GM21786 (cell line): ENCODE results near the gene DBF4B.
"Not testable (repeated sequence)": the region's sequence is repeated elsewhere in the genome, so short reads cannot be mapped to it uniquely, and the experiment has no call there.

ENCODE experiments used
- ATAC-seq: cut with Tn5 transposase; IDR thresholded peaks from one replicate; pipeline ENCODE4 v1.9.1; 2021; ENCODE audit not compliant: unreplicated experiment

DBF4B gene

GRCh38 chr17:44726121-44726520 is 17.7 kb downstream of the DBF4B start:
- ATAC-seq, result not testable (repeated sequence)

DNA sequence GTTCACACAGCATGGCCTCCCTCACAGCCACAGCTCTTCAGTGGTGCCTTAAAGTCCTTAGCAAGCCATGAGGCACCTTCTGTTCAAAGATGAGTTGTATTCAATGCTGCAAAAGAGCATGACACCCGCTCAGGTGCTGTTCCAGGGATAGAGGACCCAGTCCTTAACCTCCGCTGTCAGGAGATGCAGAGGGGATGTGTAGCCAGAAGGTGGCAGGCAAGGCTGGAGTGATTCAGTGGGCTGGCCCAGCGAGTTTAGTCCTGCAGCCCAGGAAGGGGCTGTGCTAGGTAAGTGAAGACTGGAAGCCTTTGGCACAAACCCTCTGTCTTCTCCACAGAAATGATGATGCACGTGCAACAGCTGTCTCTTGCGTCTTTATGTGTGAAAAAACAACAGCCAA is 25.3 kb downstream of the DBF4B start:
- no peak for ATAC-seq

DNA sequence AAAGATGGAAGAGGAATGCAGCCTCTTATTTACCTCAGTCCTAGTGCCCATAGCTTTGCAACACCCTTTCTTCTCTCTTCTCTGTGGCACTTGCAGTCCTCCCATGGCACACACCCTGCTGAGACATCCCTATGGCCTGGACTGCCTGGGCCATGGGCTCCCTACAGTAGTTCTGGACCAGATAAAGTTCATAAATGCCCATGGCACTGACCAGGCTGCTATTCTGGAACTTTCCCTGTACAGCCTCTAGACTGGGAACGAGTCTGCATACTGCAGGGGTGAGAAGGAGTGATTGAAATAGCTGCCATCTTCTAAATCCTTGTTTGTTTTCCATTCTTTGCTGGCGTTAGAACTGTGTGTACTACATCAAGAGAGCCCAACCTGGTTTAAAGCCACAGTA is 25.8 kb downstream of the DBF4B start:
- no peak for ATAC-seq

DNA sequence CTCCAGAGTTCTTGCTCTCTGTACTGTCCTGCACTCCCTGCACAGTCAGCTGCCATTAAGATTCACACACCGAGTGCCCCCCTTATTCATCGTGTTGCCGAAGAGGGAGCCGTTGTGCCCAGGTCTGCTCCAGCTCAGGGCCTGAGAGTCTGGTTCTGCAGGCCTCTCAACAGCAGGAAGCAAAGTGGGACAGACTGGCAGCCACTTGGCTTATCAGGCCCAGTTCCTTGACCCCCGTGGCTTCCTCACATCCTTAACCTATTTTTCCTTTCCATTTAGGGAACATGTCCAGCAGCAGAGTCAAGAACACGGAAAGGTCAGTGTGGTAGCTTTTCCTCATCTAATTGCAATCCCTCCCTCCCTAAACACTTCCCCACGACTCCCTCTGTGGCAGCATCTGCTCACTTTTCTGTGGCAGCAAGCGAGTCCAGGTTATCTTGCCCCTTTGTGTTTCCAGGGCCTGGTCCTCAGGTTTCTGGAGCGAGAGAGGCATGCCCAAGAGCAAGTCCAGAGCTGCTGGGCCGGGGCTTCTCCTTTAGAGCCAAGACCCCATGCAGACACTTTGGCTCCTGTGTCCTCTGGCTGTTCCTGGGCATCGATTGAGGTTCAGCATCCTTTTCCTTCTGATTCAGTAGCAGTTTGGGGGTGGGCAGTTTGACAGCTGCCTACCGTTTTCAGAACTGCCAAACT is 28.2 kb downstream of the DBF4B start:
- no peak for ATAC-seq

DNA sequence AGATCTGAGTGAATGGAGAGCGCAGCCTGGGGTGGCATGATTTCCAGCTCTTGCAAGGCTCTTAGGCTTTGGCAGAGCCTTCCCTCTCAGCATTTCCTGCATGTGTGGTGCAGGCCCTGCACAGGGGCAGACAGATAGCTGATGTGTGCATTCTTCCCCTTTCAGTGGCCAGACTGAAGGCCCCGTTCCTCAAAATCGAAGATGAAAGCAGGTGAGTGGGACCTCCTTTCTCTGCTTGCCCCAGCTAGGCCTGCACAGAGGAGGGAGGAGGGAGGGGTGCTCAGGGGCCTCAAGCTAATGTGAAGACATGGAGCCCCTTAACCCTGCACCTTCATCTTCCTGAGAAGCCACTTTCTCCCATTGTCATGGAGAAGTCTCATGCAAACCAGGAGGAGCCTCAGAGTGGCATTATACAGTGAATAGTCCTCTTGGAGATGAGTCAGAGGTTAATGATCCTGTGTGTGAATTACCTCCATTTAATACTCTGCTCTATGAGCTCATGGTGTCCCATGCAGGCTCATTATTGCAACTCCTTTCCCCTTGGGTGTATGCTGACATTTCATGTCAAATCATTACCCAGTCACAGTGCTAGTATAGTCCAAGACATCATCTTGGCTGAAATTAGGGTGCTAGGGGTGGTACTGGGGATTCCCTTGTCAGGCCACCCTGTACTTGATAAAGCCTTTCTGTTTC is 29.9 kb downstream of the DBF4B start:
- ATAC-seq, result peak; percentile 42

GRCh38 chr17:44741316-44741715 is 32.9 kb downstream of the DBF4B start:
- ATAC-seq, result no peak

DNA sequence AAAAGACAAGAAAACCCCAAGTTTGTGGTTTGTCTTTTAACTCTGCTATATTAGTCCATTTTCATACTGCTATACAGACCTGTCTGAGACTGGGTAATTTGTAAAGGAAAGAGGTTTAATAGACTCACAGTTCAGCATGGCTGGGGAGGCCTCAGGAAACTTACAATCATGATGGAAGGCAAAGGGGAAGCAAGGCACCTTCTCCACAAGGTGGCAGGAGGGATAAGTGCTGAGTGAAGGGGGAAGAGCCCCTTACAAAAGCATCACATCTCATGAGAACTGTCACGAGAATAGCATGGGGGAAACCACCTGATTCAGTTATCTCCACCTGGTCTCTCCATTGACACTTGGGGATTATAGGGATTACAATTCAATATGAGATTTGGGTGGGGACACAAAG is 36.8 kb downstream of the DBF4B start:
- no peak for ATAC-seq

DNA sequence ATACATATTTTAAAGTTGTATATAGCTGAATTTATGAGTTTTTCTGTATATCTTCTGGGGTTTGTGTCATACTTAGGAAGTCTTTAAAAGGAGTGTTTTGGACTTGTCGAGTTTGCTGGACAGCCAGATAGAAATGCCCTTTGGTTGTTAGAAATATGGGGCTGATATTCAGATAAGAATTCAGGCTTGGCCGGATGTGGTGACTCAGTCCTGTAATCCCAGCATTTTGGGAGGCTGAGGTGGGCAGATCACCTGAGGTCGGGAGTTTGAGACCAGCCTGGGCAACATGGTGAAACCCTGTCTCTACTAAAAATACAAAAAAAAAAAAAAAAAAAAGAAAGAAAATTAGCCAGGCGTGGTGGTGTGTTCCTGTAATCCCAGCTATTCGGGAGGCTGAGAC is 37.3 kb downstream of the DBF4B start:
- not testable (repeated sequence) for ATAC-seq

DNA sequence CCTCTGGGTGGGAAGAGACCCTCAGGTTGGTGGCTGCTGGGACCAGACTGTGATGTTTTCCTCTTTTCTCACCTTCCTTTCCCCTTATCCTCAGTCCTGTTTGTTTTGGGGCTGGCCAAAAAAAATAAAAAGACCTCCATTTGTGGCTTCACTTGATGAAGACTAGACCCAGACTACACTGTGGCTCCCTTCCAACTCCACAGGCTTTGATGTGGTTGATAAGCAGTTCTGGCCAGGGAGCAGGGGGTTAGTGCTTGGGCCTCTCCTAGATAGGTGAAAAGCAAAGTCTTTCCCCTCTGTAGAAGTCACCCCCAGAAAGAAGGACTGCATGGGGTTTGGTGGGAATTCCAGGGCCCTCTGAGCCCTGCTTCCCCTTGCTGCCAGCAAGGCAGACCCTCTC is 39.1 kb downstream of the DBF4B start:
- ATAC-seq, result no peak

DNA sequence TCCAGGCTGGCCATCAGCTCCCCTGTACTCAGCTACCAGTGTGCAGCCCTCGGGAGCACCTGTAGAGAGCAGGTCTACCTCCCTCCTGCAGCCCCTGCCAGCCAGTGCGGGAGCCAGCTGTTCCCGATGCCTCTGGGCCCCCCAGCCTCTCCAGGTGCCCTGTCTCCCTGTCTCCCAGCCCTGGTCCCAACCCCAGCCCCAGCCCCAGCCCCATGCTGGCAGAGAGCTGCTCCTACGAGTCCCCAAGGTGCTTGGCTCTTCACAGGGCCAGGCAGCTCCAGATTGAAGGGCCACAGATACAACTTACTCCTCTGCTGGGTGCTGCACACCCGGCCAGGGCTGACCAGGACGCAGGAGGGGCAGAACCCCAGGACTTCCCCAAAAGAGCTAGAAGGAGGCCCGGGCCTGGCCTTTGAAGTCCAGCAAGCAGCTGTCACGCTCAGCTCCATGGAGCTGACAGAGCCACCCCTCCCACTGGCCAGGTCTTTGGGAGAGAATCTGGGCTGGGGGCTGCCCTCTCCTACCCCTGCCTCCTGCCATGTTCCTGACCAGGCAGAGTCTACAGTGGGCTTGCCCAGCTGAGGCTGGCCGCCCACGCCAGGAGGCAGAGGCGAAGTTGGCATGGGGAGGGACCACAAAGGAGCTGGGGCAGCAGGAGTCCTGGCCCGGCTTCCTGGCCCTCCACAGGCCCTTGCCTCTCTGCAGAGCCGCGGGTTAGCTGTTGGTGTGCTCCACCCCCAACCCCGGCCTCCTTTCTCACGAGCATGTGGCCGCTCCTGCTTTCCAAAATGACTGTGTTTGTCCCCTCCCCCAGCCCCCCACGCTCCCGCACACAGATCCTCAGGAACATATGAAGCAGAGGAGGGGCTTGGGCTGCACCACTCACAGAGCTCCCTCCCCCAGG is 40.9 kb downstream of the DBF4B start:
- ATAC-seq, result no peak

DNA sequence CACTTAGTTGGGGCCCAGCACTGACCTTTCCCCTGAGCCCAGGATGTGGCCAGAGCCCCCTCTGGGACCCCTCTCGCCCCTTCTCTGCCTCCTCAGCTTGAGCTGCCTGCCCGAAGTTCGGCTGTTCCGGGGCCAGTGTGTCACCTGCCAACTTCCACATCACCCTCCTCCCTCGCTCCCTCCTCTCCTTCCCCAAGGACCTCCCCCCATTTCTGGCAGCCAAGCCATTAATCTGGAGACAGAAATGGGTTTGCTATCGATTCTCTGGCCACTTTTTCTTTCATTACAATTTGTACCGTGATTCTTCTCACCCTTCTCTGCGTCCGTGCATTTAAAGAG is 41.5 kb downstream of the DBF4B start:
- no peak for ATAC-seq

DNA sequence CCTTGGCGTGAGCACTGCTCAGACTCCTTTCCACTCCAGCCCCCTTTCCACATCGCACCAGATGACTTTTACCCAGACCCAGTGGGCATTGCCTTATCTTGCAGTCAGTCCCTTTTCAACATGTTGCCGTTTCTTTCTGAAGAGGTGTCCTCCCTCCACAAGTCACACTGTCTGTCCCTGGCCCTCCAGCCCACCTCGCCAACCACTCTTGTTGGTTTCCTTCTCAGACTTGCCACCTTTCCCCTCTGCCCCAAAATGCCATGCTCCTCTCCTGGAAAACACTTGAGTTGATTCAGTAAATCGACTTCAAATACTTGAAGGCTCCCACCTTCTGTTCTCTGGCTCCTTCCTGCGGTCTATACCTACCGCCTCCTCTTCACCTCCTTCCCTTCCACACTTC is 42.9 kb downstream of the DBF4B start:
- no peak for ATAC-seq

DNA sequence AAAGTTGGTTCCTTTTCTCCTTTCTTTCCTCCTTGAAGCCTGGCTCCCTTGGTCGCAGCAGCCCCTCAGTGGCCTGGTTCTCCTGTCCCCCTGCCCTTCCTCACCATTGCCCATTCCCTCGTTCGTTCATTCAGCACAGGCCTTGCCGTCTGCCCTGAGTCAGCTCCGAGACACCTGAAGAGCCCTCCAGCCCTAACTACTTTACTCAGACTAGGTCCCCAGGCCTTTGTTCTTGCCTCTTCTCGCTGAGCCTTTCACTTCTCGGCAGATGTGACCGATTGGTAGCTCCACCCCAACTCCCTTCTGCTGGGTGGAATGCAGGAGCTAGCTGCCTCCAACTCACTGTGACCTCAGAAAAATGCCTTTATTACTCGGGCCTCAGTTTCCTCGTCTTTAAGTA is 43.3 kb downstream of the DBF4B start:
- ATAC-seq, result no peak

DNA sequence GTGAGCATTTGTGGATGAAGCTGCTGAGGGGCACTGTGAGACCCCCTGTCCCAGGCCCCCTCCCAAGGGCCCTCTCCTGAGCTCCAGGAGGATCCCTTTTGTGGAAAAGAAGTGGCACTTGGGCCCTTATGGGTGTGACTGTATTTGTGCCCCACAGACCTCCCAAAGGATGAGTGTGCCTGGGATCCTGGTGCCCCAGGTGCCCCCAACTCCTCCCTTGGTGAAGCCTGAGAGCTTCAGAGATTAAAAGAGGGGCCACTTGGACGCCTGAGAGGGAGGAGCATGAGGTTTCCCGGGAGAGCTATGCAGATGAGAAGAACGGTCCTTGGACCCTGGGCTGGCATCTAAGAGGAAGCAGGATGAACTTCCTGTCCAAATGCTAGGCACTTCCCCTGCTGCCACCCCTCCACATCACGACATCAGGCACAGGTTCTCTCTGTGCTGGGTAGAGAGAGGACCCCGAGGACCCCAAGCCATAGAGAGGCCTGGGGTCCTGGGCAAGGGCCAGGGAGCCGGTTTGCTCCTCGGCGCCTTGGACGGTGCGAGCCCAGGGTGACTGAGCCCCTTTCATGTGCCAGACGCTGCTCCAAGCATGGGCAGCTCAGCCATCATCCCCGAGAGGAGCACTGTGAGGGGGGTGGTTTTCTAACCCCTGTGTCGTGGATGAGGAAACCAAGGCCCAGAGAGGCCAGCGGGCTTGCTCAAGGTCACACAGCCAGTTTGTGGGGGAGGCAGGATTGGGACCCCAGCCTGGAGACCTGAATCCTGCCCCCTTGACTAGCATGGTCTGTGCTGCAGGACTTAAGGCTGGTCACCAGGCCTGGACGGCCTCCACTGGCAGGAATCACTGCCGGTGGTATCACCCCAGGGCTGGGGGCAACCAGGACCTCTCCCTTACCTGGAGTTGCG is 44.7 kb downstream of the DBF4B start:
- ATAC-seq, result no peak

GRCh38 chr17:44754276-44754675 is 45.8 kb downstream of the DBF4B start:
- no peak for ATAC-seq

DNA sequence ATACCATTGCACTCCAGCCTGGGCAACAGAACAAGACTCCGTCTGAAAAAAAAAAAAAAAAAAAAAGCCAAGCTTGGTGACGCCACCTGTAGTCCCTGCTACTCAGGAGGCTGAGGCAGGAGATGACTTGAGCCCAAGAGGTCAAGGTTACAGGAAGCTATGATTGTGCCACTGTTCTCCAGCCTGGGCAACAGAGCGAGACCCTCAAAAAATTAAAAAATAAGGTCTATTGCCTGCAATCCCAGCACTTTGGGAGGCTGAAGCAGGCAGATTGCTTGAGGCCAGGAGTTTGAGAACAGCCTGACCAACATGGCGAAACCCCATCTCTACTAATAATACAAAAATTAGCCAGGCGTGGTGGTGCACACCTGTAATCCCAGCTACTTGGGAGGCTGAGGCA is 46.7 kb downstream of the DBF4B start:
- ATAC-seq, result not testable (repeated sequence)

GRCh38 chr17:44757045-44757917 is 48.8 kb downstream of the DBF4B start:
- no peak for ATAC-seq

GRCh38 chr17:44757918-44758413 is 49.5 kb downstream of the DBF4B start:
- ATAC-seq, result no peak

DNA sequence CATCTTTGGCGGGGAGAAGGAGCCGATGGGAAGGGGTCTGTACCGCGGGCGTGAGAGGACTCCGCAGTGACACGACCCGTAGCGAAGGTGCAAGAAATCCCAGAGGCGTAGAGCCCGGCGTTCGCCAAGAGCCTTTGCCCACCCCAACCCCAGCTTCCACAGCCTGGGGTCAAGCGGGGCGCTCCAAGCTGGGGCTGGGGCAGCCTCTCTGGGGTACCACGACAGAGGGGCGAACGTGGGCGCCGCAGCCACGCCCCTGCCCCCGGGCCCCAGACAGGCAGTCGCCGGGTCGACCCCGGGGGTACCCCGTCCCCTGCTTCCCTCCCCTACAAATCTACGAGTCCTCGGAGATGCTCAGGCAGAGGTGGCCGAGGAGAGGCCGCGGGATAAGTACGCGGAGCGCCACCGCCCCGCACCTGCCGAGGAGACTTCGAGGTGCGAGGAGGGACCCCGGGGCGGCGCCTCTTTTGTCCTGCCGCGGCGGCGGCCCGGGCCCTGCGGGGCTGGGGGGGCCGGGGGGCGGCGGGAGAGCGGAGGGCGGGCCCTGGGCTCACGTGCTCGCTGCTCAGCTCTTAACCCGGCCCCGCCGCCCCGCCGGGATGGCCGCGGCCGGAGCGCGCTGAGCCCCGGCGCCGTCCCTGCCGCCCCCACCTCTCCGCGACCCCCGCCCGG is 50.1 kb downstream of the DBF4B start, which contains the start of gene ADAM11:
ADAM11 (plus strand) TSS at position 575 of the 672 bp plus-strand sequence. CDS start 212 bp downstream, outside the sequence.
- ATAC-seq, result no peak
